HG02798 (cell line): ENCODE data around the gene KRTDAP.
A peak's percentile ranks its signal among the peaks of the same experiment; 100 is the strongest.
"Not testable (repeated sequence)": the region's sequence is repeated elsewhere in the genome, so short reads cannot be mapped to it uniquely, and the experiment has no call there.

Source experiments
- ATAC-seq: cut with Tn5 transposase; IDR thresholded peaks from one replicate; pipeline ENCODE4 v1.9.1; 2021; ENCODE audit warnings: mild to moderate bottlenecking; ENCODE audit not compliant: unreplicated experiment, poor library complexity

KRTDAP gene

GRCh38 chr19:35487656-35488182 lies 2.5 kb downstream of the KRTDAP start:
- ATAC-seq = no peak

DNA sequence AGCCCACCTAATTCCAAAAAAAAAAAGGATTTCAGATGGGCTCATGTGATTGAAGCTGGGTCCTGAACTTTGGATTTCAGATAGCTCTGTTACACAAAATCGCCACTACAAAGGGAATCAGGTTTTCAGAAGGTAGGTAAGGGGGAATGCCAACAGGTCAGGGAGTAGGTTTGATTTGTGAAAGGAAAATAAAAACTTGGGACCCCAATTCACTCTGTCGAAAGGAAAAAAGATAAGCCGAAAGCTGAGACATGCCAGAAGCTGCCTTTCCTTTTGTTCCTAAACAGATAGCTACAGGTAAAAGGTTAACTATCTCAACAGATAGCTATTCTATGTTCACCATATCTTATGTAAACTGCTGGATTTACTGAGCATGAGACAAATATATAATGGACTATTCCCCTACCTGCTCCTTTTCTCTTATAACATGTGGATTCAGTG lies 4.0 kb downstream of the KRTDAP start:
- ATAC-seq = no peak

DNA sequence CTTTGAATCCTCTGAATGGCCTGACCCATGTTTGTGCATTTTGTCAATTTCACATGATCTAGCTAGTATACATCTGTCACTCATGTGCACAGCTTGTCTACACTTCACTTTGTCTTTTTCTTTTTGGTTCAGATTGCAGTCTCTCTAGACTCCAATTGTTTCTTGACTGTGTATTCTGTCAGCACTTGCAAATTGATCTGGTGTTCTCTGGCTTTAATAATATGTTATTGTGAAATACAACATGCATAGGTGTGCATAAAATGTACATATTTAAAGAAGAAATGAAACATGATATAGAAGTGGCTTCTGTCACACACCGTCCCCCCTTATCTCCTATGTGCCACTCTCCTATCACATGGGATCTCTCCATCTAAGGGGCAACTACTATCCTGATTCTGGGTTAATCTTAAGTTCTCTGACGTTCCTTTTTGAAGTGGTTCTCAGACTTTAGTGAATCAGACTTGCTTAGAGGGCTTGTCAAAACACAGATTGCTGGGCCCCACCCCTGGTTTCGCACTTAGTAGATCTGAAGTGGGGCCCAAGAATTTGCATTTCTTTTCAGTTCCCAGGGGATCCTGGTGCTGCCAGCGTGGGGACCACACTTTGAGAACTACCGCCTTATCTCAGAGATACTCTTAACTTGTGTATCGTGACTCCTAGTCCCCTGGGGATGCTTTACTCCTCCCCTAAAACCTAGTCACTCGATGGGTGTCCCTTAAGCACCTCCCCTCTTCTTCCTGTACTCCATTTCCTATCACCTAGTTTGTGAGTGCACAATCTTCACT lies 5.8 kb downstream of the KRTDAP start:
- ATAC-seq = peak; percentile 57

- ATAC-seq = no peak
These were observed 7.2 kb downstream of the KRTDAP start for GRCh38 chr19:35483089-35483488.

DNA sequence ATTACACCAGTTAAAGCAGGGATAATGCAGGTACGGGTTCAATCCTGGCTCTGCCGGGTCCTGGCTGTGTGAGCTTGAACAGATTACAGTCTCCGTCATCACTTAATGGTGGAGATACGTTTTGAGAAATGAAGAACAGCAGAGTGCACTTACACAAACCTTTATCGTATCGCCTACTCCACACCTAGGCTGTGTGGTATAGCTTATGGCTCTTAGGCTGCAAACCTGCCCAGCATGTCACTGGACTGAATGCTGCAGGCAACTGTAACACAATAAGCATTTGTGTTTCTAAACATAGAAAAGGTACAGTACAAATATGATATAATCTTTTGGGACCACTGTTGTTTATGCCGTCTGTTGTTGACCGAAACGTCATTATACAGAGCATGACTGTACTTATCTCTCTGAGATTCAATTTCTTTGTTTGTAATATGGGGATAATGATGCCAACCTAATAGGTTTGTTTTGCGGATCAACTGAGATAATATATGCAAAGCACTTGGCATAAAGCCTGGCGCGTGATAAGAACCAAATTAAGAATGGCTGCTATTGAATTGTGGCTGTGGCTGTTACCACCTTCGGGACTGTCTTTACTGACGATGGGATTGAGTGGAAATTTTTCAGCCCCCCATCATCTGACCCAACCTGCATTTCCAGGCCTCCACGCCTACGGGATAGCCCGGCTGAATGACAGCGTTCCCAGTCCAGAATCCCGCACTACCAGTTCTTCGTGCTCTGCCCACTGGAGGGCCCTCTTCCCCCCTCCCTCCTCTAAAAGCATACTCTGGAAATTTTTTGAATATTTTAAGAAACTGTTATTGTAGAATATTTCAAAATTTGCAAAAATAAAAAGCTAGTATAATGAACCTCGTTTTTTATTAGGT lies 11.2 kb downstream of the KRTDAP start:
- no peak for ATAC-seq

- no peak for ATAC-seq
These were observed 14.1 kb downstream of the KRTDAP start for GRCh38 chr19:35476149-35476548.

DNA sequence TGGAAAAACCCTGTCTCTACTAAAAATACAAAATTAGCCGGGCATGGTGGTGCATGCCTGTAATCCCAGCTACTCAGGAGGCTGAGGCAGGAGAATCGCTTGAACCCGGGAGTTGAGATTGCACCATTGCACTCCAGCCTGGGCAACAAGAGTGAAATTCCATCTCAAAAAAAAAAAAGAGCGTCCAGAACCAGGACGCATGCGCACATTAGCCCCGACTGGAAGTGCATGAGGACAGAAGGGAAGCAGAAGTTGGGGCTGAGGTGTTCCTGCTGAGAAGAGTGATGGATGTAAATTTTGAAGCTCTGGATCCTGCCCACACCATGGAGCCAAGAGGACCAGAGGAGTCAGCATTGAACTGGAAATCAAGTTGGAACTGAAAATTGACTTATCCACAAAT lies 15.7 kb downstream of the KRTDAP start:
- not testable (repeated sequence) for ATAC-seq

- no peak for ATAC-seq
These were observed 16.2 kb downstream of the KRTDAP start for GRCh38 chr19:35474104-35474503.

GRCh38 chr19:35471946-35472345 lies 18.3 kb downstream of the KRTDAP start:
- ATAC-seq = no peak

- ATAC-seq = not testable (repeated sequence)
These were observed 19.2 kb downstream of the KRTDAP start for GRCh38 chr19:35471075-35471474.

DNA sequence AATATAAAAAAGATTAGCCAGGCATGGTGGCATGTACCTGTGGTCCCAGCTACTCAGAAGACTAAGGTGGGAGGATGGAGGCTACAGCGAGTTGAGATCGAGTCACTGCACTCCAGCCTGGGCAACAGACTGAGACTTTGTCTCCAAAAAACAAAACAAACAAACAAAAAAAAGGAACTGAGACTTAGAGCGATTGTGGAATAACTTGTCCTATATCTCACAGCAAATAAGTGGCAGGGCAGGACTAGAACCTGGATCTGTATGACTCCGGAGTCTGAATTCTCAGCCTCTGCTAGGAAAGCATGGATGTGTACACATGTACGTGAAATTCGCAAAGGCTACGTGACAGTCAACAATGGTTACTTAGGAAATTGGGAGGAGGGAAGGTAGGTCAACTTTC lies 20.1 kb downstream of the KRTDAP start:
- no peak for ATAC-seq

- ATAC-seq = peak; percentile 82
These were observed 21.6 kb downstream of the KRTDAP start for GRCh38 chr19:35468637-35469036.

DNA sequence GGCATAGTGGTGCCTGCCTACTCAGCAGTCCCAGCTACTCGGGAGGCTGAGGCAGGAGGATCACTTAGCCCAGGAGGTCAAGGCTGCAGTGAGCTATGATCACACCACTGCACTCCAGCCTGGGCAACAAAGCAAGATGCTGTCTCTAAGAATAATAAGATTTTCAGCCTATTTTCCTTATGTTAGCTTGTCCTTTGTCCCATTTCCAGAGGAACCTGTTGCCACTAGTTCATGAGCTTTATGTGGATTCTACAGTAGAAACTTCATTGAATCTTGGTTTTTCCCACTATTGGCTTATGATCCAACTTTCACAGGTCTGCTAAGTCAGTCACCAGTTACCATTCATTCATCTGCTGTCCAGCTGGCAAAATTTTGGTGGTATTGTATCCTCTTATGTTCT lies 24.0 kb downstream of the KRTDAP start:
- ATAC-seq = no peak

DNA sequence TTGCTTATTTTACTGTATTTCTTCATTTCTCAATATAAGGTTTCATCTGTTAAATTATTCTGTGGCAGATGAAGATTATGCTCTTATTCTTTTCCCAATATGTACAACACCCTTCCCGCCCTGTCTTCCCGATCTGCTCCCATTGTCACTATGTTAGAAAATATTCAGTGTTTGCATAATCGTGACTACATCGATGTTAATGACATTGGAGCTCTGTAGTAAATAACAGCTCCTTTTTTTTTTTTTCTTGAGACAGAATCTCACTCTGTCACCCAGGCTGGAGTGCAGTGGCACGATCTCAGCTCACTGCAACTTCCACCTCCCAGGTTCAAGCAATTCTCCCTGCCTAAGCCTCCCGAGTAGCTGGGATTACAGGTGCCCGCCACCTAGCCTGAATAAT lies 27.3 kb downstream of the KRTDAP start:
- not testable (repeated sequence) for ATAC-seq

- ATAC-seq = peak; percentile 54
These were observed 27.7 kb downstream of the KRTDAP start for GRCh38 chr19:35462476-35462953.

GRCh38 chr19:35461788-35462187 lies 28.5 kb downstream of the KRTDAP start:
- ATAC-seq = not testable (repeated sequence)

GRCh38 chr19:35461060-35461459 lies 29.2 kb downstream of the KRTDAP start:
- ATAC-seq = no peak

DNA sequence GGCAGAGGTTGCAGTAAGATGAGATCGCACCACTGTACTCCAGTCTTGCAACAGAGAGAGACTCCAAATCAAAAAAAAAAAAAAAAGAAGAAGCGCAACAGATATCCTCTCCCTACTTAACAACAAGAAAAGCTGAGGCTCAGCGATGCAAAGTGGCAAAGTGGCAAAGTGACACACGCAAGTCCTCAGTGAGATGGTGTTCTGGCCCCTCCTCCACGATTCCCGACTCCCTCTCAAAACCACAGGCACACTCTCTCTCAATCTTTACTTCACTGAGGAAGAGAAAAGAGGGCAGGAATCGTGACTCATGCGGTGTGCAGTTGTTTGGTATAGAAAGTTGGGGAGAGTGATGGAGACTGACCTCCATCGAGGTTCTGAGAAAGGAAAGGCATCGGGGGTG lies 29.7 kb downstream of the KRTDAP start:
- no peak for ATAC-seq

DNA sequence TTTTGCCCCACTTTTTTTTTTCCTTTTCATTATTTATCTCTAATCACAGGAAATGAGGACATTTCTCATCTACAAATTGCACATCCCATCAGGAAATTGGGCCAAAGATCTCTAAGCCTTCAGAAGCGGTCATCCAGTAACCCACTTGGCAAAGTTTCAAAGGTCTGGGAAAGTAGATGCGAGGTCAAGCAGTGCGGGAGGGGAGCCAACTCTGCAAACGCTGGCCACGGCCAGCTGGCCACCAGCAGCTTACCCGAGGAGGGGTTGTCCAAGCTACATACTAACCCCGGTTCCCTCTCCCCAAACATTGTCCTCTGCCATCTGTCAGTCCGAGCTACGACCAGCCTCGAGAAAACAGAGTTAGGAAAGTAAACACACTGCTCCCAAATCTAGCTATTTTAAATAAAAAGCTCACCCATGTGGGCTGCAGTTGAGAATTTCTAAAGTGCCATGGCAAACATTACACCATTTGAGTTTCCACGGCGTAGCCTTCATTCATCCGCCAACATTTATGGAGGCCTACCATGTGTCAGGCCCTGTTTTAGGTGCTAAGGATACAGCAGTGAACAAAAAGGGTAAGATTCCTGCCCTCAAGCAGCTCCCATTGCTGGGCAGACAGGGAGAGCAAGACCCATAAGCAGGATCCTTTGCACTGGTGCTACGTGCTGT lies 30.7 kb downstream of the KRTDAP start:
- no peak for ATAC-seq

DNA sequence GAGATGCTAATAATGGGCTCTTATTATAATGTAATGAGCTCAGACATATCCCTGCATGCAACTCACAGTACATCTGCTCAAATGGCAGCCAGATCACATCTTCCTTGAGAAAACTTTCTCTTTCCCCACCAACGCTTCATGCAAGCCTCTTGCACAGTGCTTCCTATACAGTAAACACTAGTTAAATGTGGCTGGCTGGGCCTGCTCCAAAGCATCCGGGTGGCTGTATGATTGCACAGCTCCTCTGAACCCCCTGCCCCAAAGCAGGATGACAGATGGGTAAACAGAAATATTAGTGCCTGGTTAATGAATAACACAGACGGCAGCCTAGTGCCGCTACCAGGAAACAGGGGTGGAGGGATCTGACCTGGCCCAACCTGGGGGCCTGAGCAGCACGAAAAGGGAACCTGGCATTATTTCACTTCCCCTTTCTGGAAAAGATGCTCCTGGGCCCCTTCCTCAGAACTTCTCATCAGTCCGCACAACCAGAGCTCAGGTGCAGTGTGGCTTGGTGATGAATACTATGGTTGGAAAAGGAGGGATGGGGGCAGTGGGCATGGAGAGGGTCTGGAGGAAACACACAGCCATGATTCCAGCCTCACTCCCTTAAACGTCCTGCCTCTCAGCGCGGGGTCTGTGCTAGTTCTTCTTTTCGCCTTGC lies 31.4 kb downstream of the KRTDAP start:
- peak; percentile 37 for ATAC-seq
